HepG2 (cell line): ENCODE measurements around the gene ATG2A. TPM values are rescaled to one million over a fixed set of nuclear protein-coding genes. Genes with fewer than 3 reads are reported as not detected.

Source experiments
- ATAC-seq: fragments of 200-7000 bp; cut with Tn5 transposase; 3 replicates; pipeline ENCODE4 v1.9.1; 2020; ENCODE audit warnings: mild to moderate bottlenecking, moderate library complexity
- BruUV-seq: library from RNA; stranded (reverse); fragments of 400-500 nt; replicated peaks from 2 replicates; lab custom pipeline; 2021; lab: Mats Ljungman, UMichigan
- CTCF ChIA-PET: fragments of 300-600 bp; formaldehyde crosslinking; extraction: SDS; loops from one replicate; lab custom pipeline; 2021; ENCODE audit warnings: low total read pairs, inconsistent platforms, low intra/inter-chr PET ratio; lab: Yijun Ruan, JAX
- POLR2A ChIA-PET: fragments of 350-600 bp; sonication (Branson Sonifier 250); formaldehyde crosslinking; loops from one replicate; lab custom pipeline; 2020; ENCODE audit warnings: antibody characterized with exemption, inconsistent platforms; lab: Yijun Ruan, JAX
- DNase-seq: peaks from one replicate; pipeline ENCODE4 v3.0.0-alpha.2; 2015; ENCODE audit warnings: low spot score
- FAIRE-seq: peaks from 3 replicates; lab custom pipeline; 2011; peaks lifted over from hg19 to GRCh38; lab: Jason Lieb, UNC
- H2AFZ ChIP-seq: one replicate; pipeline ENCODE4 v1.6.1; 2011; ENCODE audit warnings: low read length, inconsistent platforms
- H3K27ac ChIP-seq: fragments of 300-600 bp; 3 replicates; pipeline ENCODE4 v1.8.0; 2011; ENCODE audit warnings: mixed run types, mild to moderate bottlenecking, mixed read lengths, low read length, inconsistent platforms; ENCODE audit not compliant: insufficient read depth; ENCODE audit errors: extremely low read length
- H3K27me3 ChIP-seq, 2 experiments: fragments of 200-600 bp in 1 of 2; 2 replicates in 1 of 2; 3 replicates in 1 of 2; pipeline versions ENCODE4 v1.6.0 to v1.8.0; 2011; ENCODE audit warnings: low read length in 2 of 2, mild to moderate bottlenecking in 2 of 2, moderate library complexity in 2 of 2, inconsistent platforms in 1 of 2; ENCODE audit not compliant: insufficient read depth in 2 of 2, control insufficient read depth in 1 of 2
- H3K36me3 ChIP-seq, 2 experiments: fragments of 200-600 bp in 1 of 2; replicated peaks in 1 of 2; 2 replicates in 1 of 2; 3 replicates in 1 of 2; pipeline versions ENCODE4 v1.5.1 to v1.8.0; 2011; ENCODE audit warnings: low read length in 2 of 2, inconsistent platforms in 1 of 2; ENCODE audit not compliant: insufficient read depth in 2 of 2, control insufficient read depth in 1 of 2
- H3K4me1 ChIP-seq: 2 replicates; pipeline ENCODE4 v1.5.1; 2012; ENCODE audit warnings: low read length, inconsistent platforms; ENCODE audit not compliant: insufficient read depth
- H3K4me2 ChIP-seq: 2 replicates; pipeline ENCODE4 v1.6.0; 2011; ENCODE audit warnings: low read depth, low read length, inconsistent platforms
- H3K4me3 ChIP-seq, 3 experiments: fragments of 200-600 bp in 1 of 3; sonication (generic), shearing (Covaris generic) in 1 of 3; replicated peaks in 1 of 3; 2 replicates each; pipeline ENCODE4 v1.5.1; 2011 to 2016; ENCODE audit warnings: low read length in 3 of 3, inconsistent platforms in 2 of 3, low read depth in 2 of 3, mild to moderate bottlenecking in 2 of 3, control low read depth in 1 of 3, mixed read lengths in 1 of 3; ENCODE audit not compliant: insufficient read depth in 1 of 3
- H3K79me2 ChIP-seq: one replicate; pipeline ENCODE4 v1.6.1; 2011; ENCODE audit warnings: low read length, inconsistent platforms; ENCODE audit not compliant: insufficient read depth
- H3K9ac ChIP-seq: 2 replicates; pipeline ENCODE4 v1.6.0; 2011; ENCODE audit warnings: mild to moderate bottlenecking, low read depth, low read length, inconsistent platforms; ENCODE audit not compliant: insufficient read depth
- H3K9me3 ChIP-seq: 2 replicates; pipeline ENCODE4 v1.5.1; 2012; ENCODE audit warnings: mild to moderate bottlenecking, low read length
- H4K20me1 ChIP-seq: 2 replicates; pipeline ENCODE4 v1.6.0; 2011; ENCODE audit warnings: inconsistent platforms, mild to moderate bottlenecking, low read length, moderate library complexity; ENCODE audit not compliant: insufficient read depth
- HNRNPL ChIP-seq: fragments of 200-400 bp; formaldehyde crosslinking; IDR thresholded peaks from 2 replicates; pipeline ENCODE4 v1.6.1; 2017; ENCODE audit warnings: mild to moderate bottlenecking, low read depth, low read length
- NONO ChIP-seq, 2 experiments: fragments of 450-650 bp in 1 of 2; sonication (generic) in 1 of 2; formaldehyde crosslinking in 1 of 2; IDR thresholded peaks in 1 of 2; conservative IDR thresholded peaks in 1 of 2; 2 replicates each; pipeline versions ENCODE4 v1.6.1 to v1.8.0; 2017 to 2022; ENCODE audit warnings: mild to moderate bottlenecking in 1 of 2, missing genetic modification reagents in 1 of 2, moderate library complexity in 1 of 2
- POLR2A ChIP-seq, 2 experiments: IDR thresholded peaks; 2 replicates each; pipeline ENCODE4 v1.6.1; 2011; ENCODE audit warnings: low read depth in 2 of 2, low read length in 2 of 2, mild to moderate bottlenecking in 1 of 2, moderate library complexity in 1 of 2; ENCODE audit not compliant: insufficient read depth in 1 of 2
- RBM22 ChIP-seq: fragments of 200-400 bp; formaldehyde crosslinking; optimal IDR thresholded peaks from 2 replicates; pipeline ENCODE3; 2017; ENCODE audit warnings: mild to moderate bottlenecking, low read length, moderate library complexity
- ZNF737 ChIP-seq: sonication (generic); formaldehyde crosslinking; IDR thresholded peaks from 2 replicates; pipeline ENCODE4 v1.5.0; 2020; ENCODE audit warnings: missing genetic modification reagents, mild to moderate bottlenecking, borderline replicate concordance
- WGBS: methylation state at CpG from one replicate; pipeline ENCODE4 v1.1.6; 2017; ENCODE audit warnings: low lambda C conversion rate; 5-methylcytosine and 5-hydroxymethylcytosine counted together
- in situ Hi-C: cut with HindIII; loops from 2 replicates; pipeline ENCODE4 v1.10.0; 2017; ENCODE audit warnings: low pct_unique_long_range_greater_than_20kb; ENCODE audit not compliant: extremely low pct_ligation_motif_present
- intact Hi-C: fragments of 100-400 bp; cut with micrococcal nuclease; formaldehyde crosslinking; loops from one replicate; pipeline ENCODE4 v1.10.0; 2022; ENCODE audit not compliant: unreplicated experiment
- polyA plus RNA-seq, 8 experiments: library from polyadenylated mRNA; depleted of rRNA in 3 of 8; stranded (reverse) in 7 of 8; unstranded in 1 of 8; fragments of >200 nt; fragmentation: Illumina TruSeq in 4 of 8; extraction: Trizol in 4 of 8; gene quantifications; 2 replicates each; pipeline versions ENCODE4 v1.2.1 to v1.2.3, GENCODE V29; 2011 to 2016; ENCODE audit warnings: low read depth in 4 of 8, missing spikeins in 1 of 8, mixed read lengths in 1 of 8; ENCODE audit not compliant: insufficient read depth in 1 of 8
- total RNA-seq, 5 experiments: library from RNA; depleted of rRNA; stranded (reverse); fragments of >200 nt; fragmentation: Illumina TruSeq; extraction: Trizol; gene quantifications; 2 replicates each; pipeline ENCODE4 v1.2.3, GENCODE V29; 2016; ENCODE audit warnings: low read depth in 1 of 5
- TF ChIP-seq, protein P1 (sequence below): sonication (generic); formaldehyde crosslinking; IDR thresholded peaks from 2 replicates; pipeline ENCODE4 v1.5.0; 2020; ENCODE audit warnings: mild to moderate bottlenecking, missing genetic modification reagents, moderate library complexity

The ATG2A gene
- total and polyA plus RNA-seq, 2 of the 13 experiments (the other 11 are each of a cell fraction or from before 2014, with no cell fraction given), result 6.7 to 8.0 TPM

DNA sequence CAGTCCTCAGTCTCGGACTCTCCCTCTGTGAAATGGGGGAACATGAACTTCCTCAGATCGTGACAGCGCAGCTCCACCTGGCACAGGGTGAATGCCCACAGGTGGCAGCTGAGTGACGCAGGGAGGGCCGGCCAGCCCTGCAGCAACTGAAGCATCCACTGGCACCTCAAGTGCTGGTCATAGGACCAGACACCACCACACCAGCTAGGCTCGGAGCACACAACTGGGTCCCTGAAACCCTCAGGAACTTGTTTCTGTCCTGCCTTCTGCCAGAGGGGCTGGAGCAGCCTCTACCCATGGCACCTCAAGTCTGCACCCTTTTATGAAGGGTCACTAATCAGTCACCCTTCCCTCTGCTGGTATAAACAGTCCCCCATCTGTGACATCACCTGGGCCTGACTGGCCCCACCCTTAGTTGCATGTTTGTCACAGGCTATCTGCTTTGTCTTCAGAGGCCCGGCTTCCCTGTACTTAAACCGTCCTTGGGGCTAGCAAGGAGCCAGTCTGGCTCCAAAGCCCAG lies 65.1 kb downstream of the ATG2A start:
- H3K27me3 ChIP-seq, result no peaks in the 10 kb centered on the region
- intact Hi-C loops (loop anchor here (1.0 kb wide), 1 partner anchor 18 kb away; no protein-coding TSS in a partner anchor), in situ Hi-C loops (no loop called here)
- BruUV-seq, result no TSS peak
- H3K4me3 ChIP-seq, result no peak overlapping the region
- no peak overlapping the region for H3K27ac ChIP-seq
- ATAC-seq (no peak), FAIRE-seq (no peak), DNase-seq (no peak)
- H2AFZ ChIP-seq, result no peak overlapping the region
- peaks cover 62% of the 10 kb centered on the region for H3K4me1 ChIP-seq
- no peaks in the 10 kb centered on the region for H4K20me1 ChIP-seq
- H3K36me3 ChIP-seq, result peaks cover 6 to 8% of the 10 kb centered on the region in 2 experiments; a peak in 3 of 5 replicates
- H3K9ac ChIP-seq, result no peak overlapping the region
- no peak overlapping the region for H3K4me2 ChIP-seq
- ChIA-PET POLR2A (interaction anchor here (1.2 kb wide), 1 partner anchor 34 kb away, joined by 3 read pairs; no protein-coding TSS in a partner anchor), CTCF (no interaction called here)
- no peaks in the 10 kb centered on the region for H3K79me2 ChIP-seq
- WGBS, result 97% methylated on average over 5 of the region's 8 CpGs
- TF ChIP-seq POLR2A (IDR thresholded peaks at IDR 0.05; ENCODE audit: insufficient read depth in 1 of 2, low read depth in 2 of 2, low read length in 2 of 2), result 0 out of 4 replicates have a peak, but pooled peaks of 1 of the 2 experiments have one; percentile 28
- no peak for TF ChIP-seq ZNF737 (CRISPR knock-in tag)
- no peaks in the 10 kb centered on the region for H3K9me3 ChIP-seq

DNA sequence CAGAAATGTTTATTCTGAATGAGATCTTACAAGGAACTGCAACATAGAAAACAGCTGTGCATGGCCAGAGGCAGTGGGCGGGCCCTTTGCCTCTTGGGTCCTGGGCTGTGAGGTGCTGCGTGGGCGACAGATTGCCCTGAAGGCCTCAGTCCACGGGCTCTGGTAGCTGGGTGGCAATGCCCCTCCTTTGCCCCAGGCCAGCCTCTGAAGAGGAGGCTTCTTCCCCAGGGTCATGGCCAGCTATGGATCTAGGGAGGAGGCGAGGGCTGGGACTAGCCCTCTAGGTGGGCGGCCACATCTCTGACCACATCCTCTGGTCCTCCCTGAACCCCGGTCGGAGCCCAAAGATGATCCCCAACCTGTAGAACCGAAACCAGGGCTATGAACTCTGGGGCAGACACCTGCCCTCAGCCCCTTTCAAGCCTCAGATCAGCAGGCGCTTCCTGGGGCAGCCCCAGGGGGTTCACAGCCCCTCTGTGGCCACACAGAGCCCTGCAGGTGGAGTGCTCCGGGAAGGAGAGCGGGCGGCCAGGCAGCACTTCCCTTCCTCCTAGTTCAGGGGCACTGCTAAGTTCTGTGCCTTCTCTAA lies 65.9 kb downstream of the ATG2A start:
- no TSS peak for BruUV-seq
- intact Hi-C loops (loop anchor here (1.0 kb wide), 1 partner anchor 19 kb away; no protein-coding TSS in a partner anchor), in situ Hi-C loops (no loop called here)
- Histone ChIP-seq H2AFZ (no peak overlapping the region), H3K79me2 (no peaks in the 10 kb centered on the region), H3K9ac (no peak overlapping the region), H3K4me3 (no peak overlapping the region), H3K4me1 (peaks cover 62% of the 10 kb centered on the region), H4K20me1 (no peaks in the 10 kb centered on the region), H3K9me3 (no peaks in the 10 kb centered on the region), H3K36me3 (peaks cover 3 to 6% of the 10 kb centered on the region in 2 experiments; a peak in 3 of 5 replicates), H3K4me2 (no peak overlapping the region), H3K27me3 (no peaks in the 10 kb centered on the region), H3K27ac (no peak overlapping the region)
- DNase-seq (no peak), FAIRE-seq (no peak), ATAC-seq (peak; percentile 27)
- ChIA-PET POLR2A (interaction anchor here (1.1 to 3.4 kb wide), 4 partner anchors 19 to 37 kb away, joined by 3 to 15 read pairs (median 6); no protein-coding TSS in a partner anchor), CTCF (no interaction called here)
- TF ChIP-seq HNRNPL (0 out of 2 replicates have a peak, but pooled peaks have one; percentile 55), NONO (IDR thresholded peaks at IDR 0.05) (no peak), NONO (CRISPR knock-in tag; conservative IDR thresholded peaks at IDR 0.05) (no peak), RBM22 (peak; percentile 22)
- TF ChIP-seq, protein P1, sequence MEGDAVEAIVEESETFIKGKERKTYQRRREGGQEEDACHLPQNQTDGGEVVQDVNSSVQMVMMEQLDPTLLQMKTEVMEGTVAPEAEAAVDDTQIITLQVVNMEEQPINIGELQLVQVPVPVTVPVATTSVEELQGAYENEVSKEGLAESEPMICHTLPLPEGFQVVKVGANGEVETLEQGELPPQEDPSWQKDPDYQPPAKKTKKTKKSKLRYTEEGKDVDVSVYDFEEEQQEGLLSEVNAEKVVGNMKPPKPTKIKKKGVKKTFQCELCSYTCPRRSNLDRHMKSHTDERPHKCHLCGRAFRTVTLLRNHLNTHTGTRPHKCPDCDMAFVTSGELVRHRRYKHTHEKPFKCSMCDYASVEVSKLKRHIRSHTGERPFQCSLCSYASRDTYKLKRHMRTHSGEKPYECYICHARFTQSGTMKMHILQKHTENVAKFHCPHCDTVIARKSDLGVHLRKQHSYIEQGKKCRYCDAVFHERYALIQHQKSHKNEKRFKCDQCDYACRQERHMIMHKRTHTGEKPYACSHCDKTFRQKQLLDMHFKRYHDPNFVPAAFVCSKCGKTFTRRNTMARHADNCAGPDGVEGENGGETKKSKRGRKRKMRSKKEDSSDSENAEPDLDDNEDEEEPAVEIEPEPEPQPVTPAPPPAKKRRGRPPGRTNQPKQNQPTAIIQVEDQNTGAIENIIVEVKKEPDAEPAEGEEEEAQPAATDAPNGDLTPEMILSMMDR (CRISPR knock-in tag), result peak; percentile 27; the same call in 1 of the 2 replicates
- 53% methylated on average over 5 of the region's 13 CpGs for WGBS
